Stimulated activated memory B cell treated with anti-CD40 and anti-IgM and Interleukin-4, amounts not matched to agents 10 μg/mL and 1 μg/mL and 100 μg/mL, for 72 hours (primary cell): ENCODE data around the gene KIF5C.

ENCODE experiments used
- ATAC-seq: fragments of 150-1000 bp; cut with Tn5 transposase; 2 replicates; pipeline ENCODE4 v1.10.0; 2021
- H3K27ac Mint-ChIP-seq: one replicate; pipeline ENCODE4 v1.8.0; 2022; ENCODE audit warnings: mild to moderate bottlenecking, mixed read lengths
- H3K27me3 Mint-ChIP-seq: one replicate; pipeline ENCODE4 v1.8.0; 2022; ENCODE audit warnings: mixed read lengths
- H3K36me3 Mint-ChIP-seq: one replicate; pipeline ENCODE4 v1.8.0; 2022; ENCODE audit warnings: mixed read lengths
- H3K4me1 Mint-ChIP-seq: one replicate; pipeline ENCODE4 v1.8.0; 2022; ENCODE audit warnings: mixed read lengths
- H3K4me3 Mint-ChIP-seq: one replicate; pipeline ENCODE4 v1.8.0; 2022; ENCODE audit warnings: mild to moderate bottlenecking, moderate library complexity, mixed read lengths
- H3K9me3 Mint-ChIP-seq: one replicate; pipeline ENCODE4 v1.8.0; 2022; ENCODE audit warnings: mixed read lengths

The KIF5C gene

GRCh38 chr2:148926981-148927401 lies 52.0 kb downstream of the KIF5C start:
- Mint-ChIP-seq H3K4me1 (peaks cover 25% of the 10 kb centered on the region), H3K36me3 (peaks cover 5% of the 10 kb centered on the region), H3K27me3 (no peaks in the 10 kb centered on the region), H3K27ac (peak overlapping the region; percentile 84), H3K4me3 (peak overlapping the region; percentile 83), H3K9me3 (no peaks in the 10 kb centered on the region)
- ATAC-seq = peak; percentile 86

GRCh38 chr2:148928395-148928794 lies 53.4 kb downstream of the KIF5C start:
- peaks cover 25% of the 10 kb centered on the region for H3K4me1 Mint-ChIP-seq
- peaks cover 5% of the 10 kb centered on the region for H3K36me3 Mint-ChIP-seq
- no peak overlapping the region for H3K27ac Mint-ChIP-seq
- no peak overlapping the region for H3K4me3 Mint-ChIP-seq
- no peak for ATAC-seq
- H3K9me3 Mint-ChIP-seq = no peaks in the 10 kb centered on the region
- no peaks in the 10 kb centered on the region for H3K27me3 Mint-ChIP-seq

- Mint-ChIP-seq H3K27ac (no peak overlapping the region), H3K4me3 (no peak overlapping the region), H3K4me1 (peaks cover 19% of the 10 kb centered on the region), H3K9me3 (no peaks in the 10 kb centered on the region), H3K36me3 (no peaks in the 10 kb centered on the region), H3K27me3 (no peaks in the 10 kb centered on the region)
- ATAC-seq = no peak
These were observed 55.2 kb downstream of the KIF5C start for GRCh38 chr2:148930046-148930775.

- no peak for ATAC-seq
- no peak overlapping the region for H3K4me3 Mint-ChIP-seq
- peaks cover 3% of the 10 kb centered on the region for H3K4me1 Mint-ChIP-seq
- no peak overlapping the region for H3K27ac Mint-ChIP-seq
- H3K36me3 Mint-ChIP-seq = no peaks in the 10 kb centered on the region
- H3K9me3 Mint-ChIP-seq = no peaks in the 10 kb centered on the region
- H3K27me3 Mint-ChIP-seq = no peaks in the 10 kb centered on the region
These were observed 57.5 kb downstream of the KIF5C start for GRCh38 chr2:148932536-148932935.

GRCh38 chr2:148933456-148933855 lies 58.4 kb downstream of the KIF5C start:
- H3K36me3 Mint-ChIP-seq = no peaks in the 10 kb centered on the region
- H3K4me3 Mint-ChIP-seq = no peak overlapping the region
- H3K27ac Mint-ChIP-seq = no peak overlapping the region
- ATAC-seq = no peak
- H3K27me3 Mint-ChIP-seq = no peaks in the 10 kb centered on the region
- no peaks in the 10 kb centered on the region for H3K9me3 Mint-ChIP-seq
- no peaks in the 10 kb centered on the region for H3K4me1 Mint-ChIP-seq

GRCh38 chr2:148935791-148936190 lies 60.8 kb downstream of the KIF5C start:
- H3K4me3 Mint-ChIP-seq = no peak overlapping the region
- no peaks in the 10 kb centered on the region for H3K4me1 Mint-ChIP-seq
- no peaks in the 10 kb centered on the region for H3K9me3 Mint-ChIP-seq
- no peak for ATAC-seq
- no peaks in the 10 kb centered on the region for H3K27me3 Mint-ChIP-seq
- H3K36me3 Mint-ChIP-seq = no peaks in the 10 kb centered on the region
- no peak overlapping the region for H3K27ac Mint-ChIP-seq

GRCh38 chr2:148936857-148937450 lies 61.9 kb downstream of the KIF5C start:
- H3K36me3 Mint-ChIP-seq = no peaks in the 10 kb centered on the region
- H3K27me3 Mint-ChIP-seq = no peaks in the 10 kb centered on the region
- no peaks in the 10 kb centered on the region for H3K9me3 Mint-ChIP-seq
- no peak overlapping the region for H3K27ac Mint-ChIP-seq
- ATAC-seq = no peak
- H3K4me3 Mint-ChIP-seq = no peak overlapping the region
- H3K4me1 Mint-ChIP-seq = no peaks in the 10 kb centered on the region

GRCh38 chr2:148939271-148939670 lies 64.2 kb downstream of the KIF5C start:
- H3K4me3 Mint-ChIP-seq = no peak overlapping the region
- no peaks in the 10 kb centered on the region for H3K36me3 Mint-ChIP-seq
- H3K27ac Mint-ChIP-seq = no peak overlapping the region

GRCh38 chr2:148943097-148943496 lies 68.1 kb downstream of the KIF5C start:
- H3K27ac Mint-ChIP-seq = no peak overlapping the region
- H3K36me3 Mint-ChIP-seq = peaks cover 9% of the 10 kb centered on the region
- no peaks in the 10 kb centered on the region for H3K4me1 Mint-ChIP-seq
- ATAC-seq = no peak
- no peaks in the 10 kb centered on the region for H3K27me3 Mint-ChIP-seq
- no peak overlapping the region for H3K4me3 Mint-ChIP-seq
- no peaks in the 10 kb centered on the region for H3K9me3 Mint-ChIP-seq

More at GRCh38 chr2:148939271-148939670, 64.2 kb downstream of the KIF5C start:
- ATAC-seq = no peak
- Mint-ChIP-seq H3K4me1 (no peaks in the 10 kb centered on the region), H3K27me3 (no peaks in the 10 kb centered on the region), H3K9me3 (no peaks in the 10 kb centered on the region)

GRCh38 chr2:148944536-148944935 lies 69.5 kb downstream of the KIF5C start:
- H3K4me1 Mint-ChIP-seq = peaks cover 7% of the 10 kb centered on the region
- ATAC-seq = no peak
- no peak overlapping the region for H3K27ac Mint-ChIP-seq
- H3K9me3 Mint-ChIP-seq = no peaks in the 10 kb centered on the region
- H3K27me3 Mint-ChIP-seq = no peaks in the 10 kb centered on the region
- no peak overlapping the region for H3K4me3 Mint-ChIP-seq
- H3K36me3 Mint-ChIP-seq = peaks cover 10% of the 10 kb centered on the region

- Mint-ChIP-seq H3K4me1 (peaks cover 7% of the 10 kb centered on the region), H3K9me3 (no peaks in the 10 kb centered on the region), H3K27me3 (no peaks in the 10 kb centered on the region)
These were observed 72.3 kb downstream of the KIF5C start for GRCh38 chr2:148947299-148947698.

GRCh38 chr2:148948868-148949267 lies 73.8 kb downstream of the KIF5C start:
- Mint-ChIP-seq H3K4me3 (no peak overlapping the region), H3K27me3 (no peaks in the 10 kb centered on the region), H3K27ac (no peak overlapping the region), H3K9me3 (no peaks in the 10 kb centered on the region), H3K36me3 (peaks cover 20% of the 10 kb centered on the region), H3K4me1 (peaks cover 7% of the 10 kb centered on the region)
- ATAC-seq = no peak

More at GRCh38 chr2:148947299-148947698, 72.3 kb downstream of the KIF5C start:
- H3K36me3 Mint-ChIP-seq = peaks cover 16% of the 10 kb centered on the region
- H3K27ac Mint-ChIP-seq = no peak overlapping the region
- no peak overlapping the region for H3K4me3 Mint-ChIP-seq
- ATAC-seq = no peak

- ATAC-seq = no peak
- Mint-ChIP-seq H3K4me3 (no peak overlapping the region), H3K27me3 (no peaks in the 10 kb centered on the region), H3K9me3 (no peaks in the 10 kb centered on the region), H3K27ac (no peak overlapping the region), H3K36me3 (peaks cover 24% of the 10 kb centered on the region), H3K4me1 (peaks cover 7% of the 10 kb centered on the region)
These were observed 74.3 kb downstream of the KIF5C start for GRCh38 chr2:148949348-148949747.

- no peak overlapping the region for H3K27ac Mint-ChIP-seq
- ATAC-seq = no peak
These were observed 77.6 kb downstream of the KIF5C start for GRCh38 chr2:148952621-148953020.

GRCh38 chr2:148953426-148953825 lies 78.4 kb downstream of the KIF5C start:
- Mint-ChIP-seq H3K4me1 (peaks cover 5% of the 10 kb centered on the region), H3K4me3 (no peak overlapping the region), H3K9me3 (no peaks in the 10 kb centered on the region), H3K27ac (no peak overlapping the region), H3K36me3 (peaks cover 17% of the 10 kb centered on the region), H3K27me3 (no peaks in the 10 kb centered on the region)
- ATAC-seq = no peak

More at GRCh38 chr2:148952621-148953020, 77.6 kb downstream of the KIF5C start:
- Mint-ChIP-seq H3K36me3 (peaks cover 19% of the 10 kb centered on the region), H3K27me3 (no peaks in the 10 kb centered on the region), H3K4me1 (peaks cover 7% of the 10 kb centered on the region), H3K9me3 (no peaks in the 10 kb centered on the region), H3K4me3 (no peak overlapping the region)

- H3K4me3 Mint-ChIP-seq = no peak overlapping the region
- no peak for ATAC-seq
- no peaks in the 10 kb centered on the region for H3K9me3 Mint-ChIP-seq
- H3K27me3 Mint-ChIP-seq = no peaks in the 10 kb centered on the region
- H3K27ac Mint-ChIP-seq = no peak overlapping the region
- H3K4me1 Mint-ChIP-seq = no peaks in the 10 kb centered on the region
- peaks cover 18% of the 10 kb centered on the region for H3K36me3 Mint-ChIP-seq
These were observed 79.5 kb downstream of the KIF5C start for GRCh38 chr2:148954536-148954935.
